PC-3 (cell line): ENCODE data around the gene EXOC6. TPM values are rescaled to one million over a fixed set of nuclear protein-coding genes. Genes with fewer than 3 reads are reported as not detected.
A peak's percentile ranks its signal among the peaks of the same experiment; 100 is the strongest.

Experiments
- ATAC-seq: fragments of 200-7000 bp; cut with Tn5 transposase; 2 replicates; pipeline ENCODE4 v1.9.1; 2020; ENCODE audit warnings: mild to moderate bottlenecking, moderate library complexity
- BruUV-seq: library from RNA; stranded (reverse); fragments of 400-500 nt; replicated peaks from 2 replicates; lab custom pipeline; 2021; lab: Mats Ljungman, UMichigan
- CTCF ChIA-PET: fragments of 300-600 bp; sonication (Branson Sonifier 250); formaldehyde crosslinking; loops from one replicate; lab custom pipeline; 2022; ENCODE audit warnings: antibody characterized with exemption; lab: Charles Lee
- POLR2A ChIA-PET: fragments of 300-600 bp; sonication (Branson Sonifier 250); formaldehyde crosslinking; loops from one replicate; lab custom pipeline; 2022; ENCODE audit warnings: antibody characterized with exemption; ENCODE audit not compliant: unreplicated experiment; lab: Charles Lee
- DNase-seq: peaks from one replicate; pipeline ENCODE4 v3.0.0-alpha.2; 2015
- H2AFZ ChIP-seq: fragments of 300-600 bp; sonication (generic); 2 replicates; pipeline ENCODE4 v1.6.0; 2016; ENCODE audit warnings: antibody characterized with exemption, low read length
- H3F3A ChIP-seq: fragments of 300-600 bp; sonication (generic); one replicate; pipeline ENCODE4 v1.6.0; 2017; ENCODE audit warnings: antibody characterized with exemption, low read length, control low read depth, mild to moderate bottlenecking; ENCODE audit not compliant: unreplicated experiment
- H3K27ac ChIP-seq: fragments of 300-600 bp; sonication (generic); 2 replicates; pipeline ENCODE4 v1.5.1; 2016; ENCODE audit warnings: mild to moderate bottlenecking, low read length
- H3K27me3 ChIP-seq: fragments of 300-600 bp; sonication (generic); 2 replicates; pipeline ENCODE4 v1.6.1; 2016; ENCODE audit warnings: low read length, mixed read lengths
- H3K36me3 ChIP-seq: fragments of 300-600 bp; sonication (generic); 2 replicates; pipeline ENCODE4 v1.6.1; 2016; ENCODE audit warnings: low read depth, mixed run types, low read length, mixed read lengths
- H3K4me1 ChIP-seq: fragments of 300-600 bp; sonication (generic); 2 replicates; pipeline ENCODE4 v1.5.1; 2016; ENCODE audit warnings: low read length; ENCODE audit not compliant: insufficient read depth
- H3K4me2 ChIP-seq: fragments of 300-600 bp; sonication (generic); 2 replicates; pipeline ENCODE4 v1.6.0; 2016; ENCODE audit warnings: low read length
- H3K4me3 ChIP-seq: fragments of 300-600 bp; sonication (generic); 2 replicates; pipeline ENCODE4 v1.5.1; 2016; ENCODE audit warnings: mild to moderate bottlenecking, low read length, mixed read lengths
- H3K79me2 ChIP-seq: fragments of 300-600 bp; sonication (generic); 2 replicates; pipeline ENCODE4 v1.6.1; 2017; ENCODE audit warnings: low read length, mixed read lengths
- H3K9ac ChIP-seq: fragments of 300-600 bp; sonication (generic); 2 replicates; pipeline ENCODE4 v1.6.0; 2016; ENCODE audit warnings: mild to moderate bottlenecking, low read length
- H3K9me2 ChIP-seq: fragments of 300-600 bp; sonication (generic); replicated peaks from 2 replicates; pipeline ENCODE4 v1.6.1; 2016; ENCODE audit warnings: mixed run types, low read length, mixed read lengths
- H3K9me3 ChIP-seq: fragments of 300-600 bp; sonication (generic); 2 replicates; pipeline ENCODE4 v1.6.1; 2016; ENCODE audit warnings: low read length, mixed read lengths
- H4K20me1 ChIP-seq: fragments of 300-600 bp; sonication (generic); 2 replicates; pipeline ENCODE4 v1.6.1; 2016; ENCODE audit warnings: low read length, mixed read lengths
- CTCF ChIP-seq: fragments of 300-600 bp; sonication (generic); conservative IDR thresholded peaks from 2 replicates; pipeline ENCODE4 v1.5.1; 2017; ENCODE audit warnings: antibody characterized with exemption, low read depth, mild to moderate bottlenecking, low read length
- EZH2 ChIP-seq: fragments of 300-600 bp; sonication (generic); IDR thresholded peaks from one replicate; pipeline ENCODE4 v1.6.1; 2017; ENCODE audit warnings: antibody characterized with exemption, mild to moderate bottlenecking, low read length; ENCODE audit not compliant: unreplicated experiment
- EZH2phosphoT487 ChIP-seq: fragments of 300-600 bp; sonication (generic); IDR thresholded peaks from 2 replicates; pipeline ENCODE4 v1.6.1; 2018; ENCODE audit warnings: mild to moderate bottlenecking, antibody characterized with exemption, low read length, borderline replicate concordance
- intact Hi-C: fragments of 100-400 bp; cut with micrococcal nuclease; formaldehyde crosslinking; loops from 2 replicates; pipeline ENCODE4 v1.9.0; 2023
- total RNA-seq: library from RNA; depleted of rRNA; stranded (reverse); fragments of >200 nt; gene quantifications from 2 replicates; pipeline ENCODE4 v1.2.3, GENCODE V29; 2014

Gene EXOC6
- total RNA-seq, 1 experiment from 2014 or later: 5.7 TPM

GRCh38 chr10:92990615-92991014 is 142.3 kb downstream of the EXOC6 start:
- Histone ChIP-seq H3K4me2 (no peak overlapping the region), H3K36me3 (no peaks in the 10 kb centered on the region), H3K4me1 (no peaks in the 10 kb centered on the region), H3K9ac (no peak overlapping the region), H3K9me2 (no peaks in the 10 kb centered on the region), H4K20me1 (no peaks in the 10 kb centered on the region), H3K79me2 (no peaks in the 10 kb centered on the region), H3F3A (no peaks in the 10 kb centered on the region), H3K9me3 (no peaks in the 10 kb centered on the region), H2AFZ (no peak overlapping the region), H3K4me3 (no peak overlapping the region), H3K27ac (no peak overlapping the region), H3K27me3 (no peaks in the 10 kb centered on the region)
- intact Hi-C loops: no loop called here
- POLR2A ChIA-PET: no interaction called here
- no peak for ATAC-seq
- TF ChIP-seq CTCF: no peak
- no peak for TF ChIP-seq EZH2
- TF ChIP-seq EZH2phosphoT487: no peak
- CTCF ChIA-PET: no interaction called here
- BruUV-seq: no TSS peak
- peak; percentile 25 for DNase-seq

DNA sequence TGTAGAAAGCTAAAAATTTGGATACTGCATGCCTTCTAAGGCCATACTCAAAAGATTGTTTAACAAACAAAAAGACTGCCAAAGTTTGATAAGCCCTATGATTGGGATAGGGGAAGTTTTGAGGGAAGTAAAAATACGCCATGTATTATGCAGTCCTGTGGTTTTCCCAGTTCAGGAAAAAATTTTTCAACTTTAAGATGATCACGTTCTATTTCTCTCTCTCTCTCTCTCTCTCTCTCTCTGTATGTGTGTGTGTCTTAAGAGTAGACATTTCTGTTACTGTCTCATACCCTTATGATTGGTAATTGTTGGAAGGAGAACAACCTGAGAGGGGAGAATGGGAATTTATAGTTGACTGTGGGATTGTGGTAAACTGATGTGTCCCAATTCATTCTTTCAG is 143.2 kb downstream of the EXOC6 start:
- ATAC-seq: no peak
- Histone ChIP-seq H2AFZ (no peak overlapping the region), H3K9me3 (no peaks in the 10 kb centered on the region), H3K9ac (no peak overlapping the region), H3K4me3 (no peak overlapping the region), H3K36me3 (no peaks in the 10 kb centered on the region), H3F3A (no peaks in the 10 kb centered on the region), H3K9me2 (no peaks in the 10 kb centered on the region), H3K27ac (no peak overlapping the region), H3K79me2 (no peaks in the 10 kb centered on the region), H3K4me2 (no peak overlapping the region), H3K27me3 (no peaks in the 10 kb centered on the region), H4K20me1 (no peaks in the 10 kb centered on the region), H3K4me1 (no peaks in the 10 kb centered on the region)
- ChIA-PET CTCF (no interaction called here), POLR2A (no interaction called here)
- BruUV-seq: no TSS peak
- TF ChIP-seq EZH2phosphoT487 (no peak), EZH2 (no peak), CTCF (no peak)
- DNase-seq: no peak
- intact Hi-C loops: no loop called here

- TF ChIP-seq EZH2phosphoT487: no peak
- Histone ChIP-seq H3K36me3 (no peaks in the 10 kb centered on the region), H3K9ac (no peak overlapping the region), H3F3A (no peaks in the 10 kb centered on the region), H3K9me3 (no peaks in the 10 kb centered on the region), H3K4me1 (no peaks in the 10 kb centered on the region), H3K4me3 (no peak overlapping the region), H3K27me3 (no peaks in the 10 kb centered on the region), H3K4me2 (no peak overlapping the region), H3K9me2 (no peaks in the 10 kb centered on the region), H4K20me1 (no peaks in the 10 kb centered on the region), H3K79me2 (no peaks in the 10 kb centered on the region), H3K27ac (no peak overlapping the region), H2AFZ (no peak overlapping the region)
- no TSS peak for BruUV-seq
- ChIA-PET POLR2A (no interaction called here), CTCF (interaction anchor here (0.6 kb wide), 1 partner anchor 13 kb away, joined by 5 read pairs; no protein-coding TSS in a partner anchor)
- DNase-seq: no peak
- ATAC-seq: no peak
- intact Hi-C loops: no loop called here
These were observed 145.5 kb downstream of the EXOC6 start for GRCh38 chr10:92993699-92994272.
